ENCODE results near the gene CHCHD3.

- TF ChIP-seq CTCF (IDR thresholded peaks at IDR 0.05) (no peak), POLR2A (IDR thresholded peaks at IDR 0.05) (no peak)
Measured at GRCh38 chr7:133076142-133076541, 5.7 kb downstream of the CHCHD3 start.

All from right lobe of liver (tissue), 4 donors.